Measurements from ENCODE around the gene P2RX6. TPM values are rescaled to one million over a fixed set of nuclear protein-coding genes. Genes with fewer than 3 reads are reported as not detected.

The P2RX6 gene
- total RNA-seq (2014; rRNA removed; shearing (Covaris generic)) (1.6 TPM in 2 replicates), polyA plus RNA-seq (2016; fragmentation: Nextera tagmentation; extraction: Ambion mirVana) (2.2 and 2.4 TPM in 2 replicates)

DNA sequence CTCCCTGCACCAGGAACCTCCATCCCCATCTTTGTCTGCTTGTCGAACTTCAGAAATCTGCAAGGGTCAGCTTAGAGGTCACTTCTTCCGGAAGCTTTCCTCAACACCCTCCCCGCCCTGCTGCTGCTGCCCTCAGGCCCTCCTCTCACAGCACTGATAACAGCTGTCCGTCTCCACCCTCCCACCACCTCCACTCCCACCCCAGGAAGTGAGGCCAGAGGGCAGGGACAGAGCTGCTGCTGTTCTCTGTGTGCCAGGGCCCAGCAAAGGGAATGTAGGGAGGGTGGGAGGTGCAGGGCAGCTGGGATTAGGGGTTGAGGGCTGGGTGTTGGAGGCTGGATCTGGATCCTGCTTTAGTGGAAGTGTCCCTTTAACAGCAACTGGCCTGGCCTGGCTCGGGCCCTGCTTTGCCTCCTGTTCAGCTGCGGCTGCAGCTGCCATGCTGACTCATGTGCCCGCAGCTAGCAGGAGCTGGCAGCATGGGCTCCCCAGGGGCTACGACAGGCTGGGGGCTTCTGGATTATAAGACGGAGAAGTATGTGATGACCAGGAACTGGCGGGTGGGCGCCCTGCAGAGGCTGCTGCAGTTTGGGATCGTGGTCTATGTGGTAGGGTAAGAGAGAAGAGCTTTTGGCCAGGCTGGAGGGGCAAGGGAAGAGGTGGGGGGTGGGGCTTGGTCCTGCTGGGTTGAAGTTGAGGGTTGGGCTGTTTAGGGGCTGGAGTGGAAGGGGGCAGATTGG, at the start of gene P2RX6:
Gene P2RX6 (plus strand): TSS at position 440 of the 740 bp plus-strand sequence. CDS start 10 bp downstream, at position 450.
- peak within 1 kb of the TSS; percentile 70 for H3K4me3 ChIP-seq
- H3K27ac ChIP-seq: peak within 1 kb of the TSS; percentile 80
- peak within 1 kb of the TSS; percentile 80 for H2AFZ ChIP-seq
- peak within 1 kb of the TSS; percentile 79 for H3K4me2 ChIP-seq (ENCODE audit: unreplicated experiment)
- no peaks in the 10 kb centered on the region for H3F3A ChIP-seq (ENCODE audit: insufficient read depth)
- TF ChIP-seq EZH2phosphoT487 (IDR thresholded peaks at IDR 0.05; ENCODE audit: insufficient read depth, low read depth): no peak
- TF ChIP-seq EZH2 (IDR thresholded peaks at IDR 0.05; ENCODE audit: insufficient read depth, poor library complexity, severe bottlenecking): no peak
- no peaks in the 10 kb centered on the region for H3K36me3 ChIP-seq (ENCODE audit: low read depth)
- in situ Hi-C loops (cut with MboI): no loop called here
- no peaks in the 10 kb centered on the region for H3K9me2 ChIP-seq (ENCODE audit: insufficient read depth)
- H3K4me1 ChIP-seq (ENCODE audit: insufficient read depth): peaks cover 19% of the 10 kb centered on the region
- H3K9ac ChIP-seq: peak within 1 kb of the TSS; percentile 83
- H3K9me3 ChIP-seq (ENCODE audit: low read depth): no peaks in the 10 kb centered on the region
- no peaks in the 10 kb centered on the region for H3K79me2 ChIP-seq (ENCODE audit: insufficient read depth)
- 8 to 12% methylated on average over 9 to 12 of the region's 12 CpGs for WGBS, 2 experiments (ENCODE audit: low coverage in 1 of 2, low lambda C conversion rate in 2 of 2, missing lambda C conversion rate in 2 of 2)
- DNase-seq: peak; percentile 75
- no peaks in the 10 kb centered on the region for H4K20me1 ChIP-seq (ENCODE audit: insufficient read depth)
- no peaks in the 10 kb centered on the region for H3K27me3 ChIP-seq (replicated peaks; ENCODE audit: insufficient read depth)

DNA sequence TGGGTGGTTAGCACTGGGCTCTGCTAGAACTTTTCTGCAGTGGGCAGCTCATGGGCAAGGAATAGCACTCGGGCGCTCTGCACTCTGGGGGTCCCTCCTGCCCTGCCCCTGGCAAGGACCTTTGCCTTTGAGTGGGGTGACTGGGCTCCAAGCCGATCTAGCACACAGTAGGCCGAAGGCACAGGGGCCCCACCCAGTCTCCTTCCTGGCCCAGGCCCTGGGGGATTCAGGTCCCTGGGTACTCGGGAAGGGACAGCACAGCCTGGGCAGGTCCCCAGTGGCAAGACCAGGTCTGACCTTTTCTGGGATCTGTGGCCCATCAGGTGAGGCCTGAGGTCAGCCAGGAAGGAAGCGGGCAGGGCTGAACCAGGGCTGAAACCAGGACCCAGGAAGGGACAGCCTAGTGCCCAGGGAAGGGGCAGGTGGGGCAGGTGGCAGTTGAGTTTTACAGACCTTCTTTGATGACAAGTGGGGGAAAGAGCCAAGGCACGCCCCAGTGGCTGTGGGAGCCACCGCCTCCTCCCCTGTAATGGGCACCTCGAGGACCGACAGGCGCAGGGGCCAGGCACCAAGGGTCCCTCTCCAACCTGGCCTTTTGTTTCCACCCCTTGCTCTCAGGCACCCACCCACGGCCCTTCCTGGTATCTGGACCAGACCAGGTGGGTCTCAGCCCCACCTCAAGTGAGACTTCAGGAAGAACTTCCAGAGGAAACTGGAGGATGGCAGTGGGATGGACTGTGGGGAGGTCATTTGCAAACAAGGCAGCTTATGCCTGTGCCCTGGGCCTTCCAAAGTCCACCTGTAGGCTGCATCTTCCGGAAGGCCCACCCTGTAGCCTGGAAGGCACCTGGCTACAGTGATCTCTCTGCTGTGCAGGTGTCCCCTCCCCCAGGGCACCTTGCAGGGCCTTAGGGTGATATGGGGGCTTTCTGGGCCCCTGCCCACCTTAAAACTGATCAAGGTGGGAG, 48.8 kb upstream of the P2RX6 start:
- peaks cover 7% of the 10 kb centered on the region; the same call in 1 of the 2 replicates for H3K27me3 ChIP-seq (replicated peaks; ENCODE audit: insufficient read depth)
- H4K20me1 ChIP-seq (ENCODE audit: insufficient read depth): no peaks in the 10 kb centered on the region
- no peaks in the 10 kb centered on the region for H3K4me1 ChIP-seq (ENCODE audit: insufficient read depth)
- in situ Hi-C loops (cut with MboI): no loop called here
- H2AFZ ChIP-seq: no peak overlapping the region
- no peak overlapping the region for H3K4me3 ChIP-seq
- no peak overlapping the region for H3K9ac ChIP-seq
- H3K79me2 ChIP-seq (ENCODE audit: insufficient read depth): no peaks in the 10 kb centered on the region
- WGBS, 2 experiments (ENCODE audit: low coverage in 1 of 2, low lambda C conversion rate in 2 of 2, missing lambda C conversion rate in 2 of 2): 89 to 90% methylated on average over 13 of the region's 13 CpGs
- H3F3A ChIP-seq (ENCODE audit: insufficient read depth): no peaks in the 10 kb centered on the region
- no peak for TF ChIP-seq EZH2phosphoT487 (IDR thresholded peaks at IDR 0.05; ENCODE audit: insufficient read depth, low read depth)
- no peak for TF ChIP-seq EZH2 (IDR thresholded peaks at IDR 0.05; ENCODE audit: insufficient read depth, poor library complexity, severe bottlenecking)
- no peaks in the 10 kb centered on the region for H3K9me3 ChIP-seq (ENCODE audit: low read depth)
- H3K36me3 ChIP-seq (ENCODE audit: low read depth): no peaks in the 10 kb centered on the region
- H3K27ac ChIP-seq: no peak overlapping the region
- H3K4me2 ChIP-seq (ENCODE audit: unreplicated experiment): no peak overlapping the region
- DNase-seq: no peak
- H3K9me2 ChIP-seq (ENCODE audit: insufficient read depth): no peaks in the 10 kb centered on the region

DNA sequence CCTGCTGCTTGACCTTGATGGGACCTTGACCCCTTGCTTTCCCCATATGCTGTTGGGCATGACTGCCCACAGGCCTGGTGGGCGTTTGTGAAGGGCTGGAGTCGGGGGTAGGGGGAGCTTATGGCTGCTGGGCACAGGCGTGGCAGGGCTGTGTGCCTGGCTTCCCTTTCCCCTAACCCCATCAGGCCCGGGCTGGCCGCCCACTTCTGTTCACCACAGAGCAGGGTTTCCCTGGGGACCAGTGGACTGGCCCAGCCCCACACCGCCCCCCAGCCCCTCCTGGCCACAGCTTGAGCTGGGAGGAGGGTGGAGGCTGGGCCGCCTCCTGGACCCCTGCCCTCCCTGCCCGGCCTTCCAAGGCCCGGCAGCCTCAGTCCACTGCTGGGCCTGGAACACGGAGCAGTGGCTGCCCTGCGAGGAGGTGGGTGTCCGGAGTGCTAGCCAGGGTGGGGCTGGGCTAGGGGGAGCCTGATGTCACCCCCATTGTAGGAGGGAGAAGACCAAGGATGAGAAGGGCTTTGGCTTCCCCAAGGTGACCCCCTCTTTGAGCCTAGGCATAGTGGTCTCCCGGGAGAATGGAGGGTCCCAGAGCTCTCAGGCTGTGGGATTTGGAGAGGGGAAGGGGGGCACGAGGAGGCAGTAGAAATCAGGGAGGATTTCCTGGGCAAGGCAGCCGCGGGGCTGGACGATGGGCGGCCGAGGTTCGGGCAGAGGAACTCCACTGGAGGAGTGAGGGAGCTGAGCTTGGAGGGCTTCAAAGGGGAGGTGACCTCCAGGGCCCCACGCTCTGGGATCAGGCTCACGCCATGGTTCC, 47.9 kb upstream of the P2RX6 start, which contains the start of gene AIFM3:
Gene AIFM3 (plus strand): TSS at position 373 of the 814 bp plus-strand sequence. CDS start 690 bp downstream, outside the sequence.
- no peaks in the 10 kb centered on the region for H3K9me2 ChIP-seq (ENCODE audit: insufficient read depth)
- H4K20me1 ChIP-seq (ENCODE audit: insufficient read depth): no peaks in the 10 kb centered on the region
- no peak within 1 kb of the TSS for H3K4me2 ChIP-seq (ENCODE audit: unreplicated experiment)
- TF ChIP-seq EZH2 (IDR thresholded peaks at IDR 0.05; ENCODE audit: insufficient read depth, poor library complexity, severe bottlenecking) (no peak), EZH2phosphoT487 (IDR thresholded peaks at IDR 0.05; ENCODE audit: insufficient read depth, low read depth) (no peak)
- no peak within 1 kb of the TSS for H3K9ac ChIP-seq
- in situ Hi-C loops (cut with MboI): no loop called here
- H2AFZ ChIP-seq: no peak within 1 kb of the TSS
- no peaks in the 10 kb centered on the region for H3K9me3 ChIP-seq (ENCODE audit: low read depth)
- H3K4me3 ChIP-seq: no peak within 1 kb of the TSS
- 54 to 64% methylated on average over 19 to 22 of the region's 22 CpGs for WGBS, 2 experiments (ENCODE audit: low coverage in 1 of 2, low lambda C conversion rate in 2 of 2, missing lambda C conversion rate in 2 of 2)
- DNase-seq: no peak
- H3K27ac ChIP-seq: no peak within 1 kb of the TSS
- H3F3A ChIP-seq (ENCODE audit: insufficient read depth): no peaks in the 10 kb centered on the region
- H3K36me3 ChIP-seq (ENCODE audit: low read depth): no peaks in the 10 kb centered on the region
- peaks cover 7% of the 10 kb centered on the region; the same call in 1 of the 2 replicates for H3K27me3 ChIP-seq (replicated peaks; ENCODE audit: insufficient read depth)
- no peaks in the 10 kb centered on the region for H3K79me2 ChIP-seq (ENCODE audit: insufficient read depth)
- H3K4me1 ChIP-seq (ENCODE audit: insufficient read depth): no peaks in the 10 kb centered on the region
